ENCODE results near the gene TRIM28.

- TF ChIP-seq CTCF (IDR thresholded peaks at IDR 0.05): no peak
- no peak for TF ChIP-seq POLR2A (IDR thresholded peaks at IDR 0.05)
Measured at GRCh38 chr19:58563823-58564222, 20.0 kb downstream of the TRIM28 start.
